Progenitor cell of endocrine pancreas (in vitro differentiated cells): ENCODE measurements around the gene PEX13. TPM values are rescaled to one million over a fixed set of nuclear protein-coding genes. Genes with fewer than 3 reads are reported as not detected.

ENCODE experiments used
- DNase-seq: peaks from one replicate; pipeline ENCODE4 v3.0.0; 2021; ENCODE audit warnings: low spot score; ENCODE audit not compliant: unreplicated experiment
- H3K27ac Mint-ChIP-seq: 2 replicates; pipeline ENCODE4 v1.8.0; 2021; ENCODE audit warnings: mild to moderate bottlenecking, moderate library complexity, mixed read lengths
- H3K27me3 Mint-ChIP-seq: 2 replicates; pipeline ENCODE4 v1.8.0; 2021; ENCODE audit warnings: mixed read lengths
- H3K36me3 Mint-ChIP-seq: 2 replicates; pipeline ENCODE4 v1.8.0; 2022; ENCODE audit warnings: mixed read lengths; ENCODE audit not compliant: insufficient read depth
- H3K4me1 Mint-ChIP-seq: 2 replicates; pipeline ENCODE4 v1.8.0; 2021; ENCODE audit warnings: low read depth, mixed read lengths
- H3K4me3 Mint-ChIP-seq: 2 replicates; pipeline ENCODE4 v1.8.0; 2021; ENCODE audit warnings: low read depth, mild to moderate bottlenecking, moderate library complexity, mixed read lengths
- H3K9me3 Mint-ChIP-seq: 2 replicates; pipeline ENCODE4 v1.8.0; 2021; ENCODE audit warnings: low read depth, mixed read lengths
- total RNA-seq: library from RNA; stranded (reverse); gene quantifications from 2 replicates; pipeline ENCODE4 v1.2.1, GENCODE V29; 2021
- TF ChIP-seq, protein P1 (sequence below): fragments of 200-600 bp; sonication (generic); IDR thresholded peaks from one replicate; pipeline ENCODE4 v1.5.0; 2021; ENCODE audit warnings: antibody characterized with exemption, mild to moderate bottlenecking; ENCODE audit not compliant: unreplicated experiment

PEX13 gene
- total RNA-seq, 1 donor from 2014 or later = 37.6 TPM

DNA sequence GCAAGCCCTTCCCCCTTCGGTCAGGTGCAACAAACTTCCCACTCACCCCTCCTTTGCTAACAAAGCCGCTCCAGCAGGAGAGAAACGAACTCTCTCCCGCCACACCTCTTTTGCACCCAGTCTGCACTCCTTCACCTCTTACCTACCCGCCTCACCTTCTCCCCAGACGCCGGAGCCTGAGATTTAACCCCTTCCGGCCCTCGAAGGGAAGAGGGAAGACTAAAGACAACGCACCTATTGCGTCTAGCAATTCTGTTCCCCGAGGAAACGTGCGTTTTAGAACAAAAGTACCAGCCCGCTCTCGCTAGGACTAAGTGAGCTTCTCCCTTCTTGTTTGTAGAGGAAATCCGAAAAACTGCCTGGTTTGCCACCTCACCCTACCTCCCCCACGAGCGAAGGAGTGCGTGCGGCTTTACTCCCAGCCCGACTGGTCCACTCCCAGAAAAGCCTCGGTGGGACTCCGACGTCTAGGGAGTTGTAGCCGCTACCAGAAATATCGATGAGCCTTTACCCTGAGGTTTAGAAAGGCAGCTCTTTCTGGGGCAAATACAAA, 441 bp upstream of the PEX13 start:
- peak; percentile 42 for DNase-seq
- peaks cover 14% of the 10 kb centered on the region for H3K36me3 Mint-ChIP-seq
- no peaks in the 10 kb centered on the region for H3K27me3 Mint-ChIP-seq
- H3K4me3 Mint-ChIP-seq = peak overlapping the region; percentile 96
- peak overlapping the region; percentile 99 for H3K27ac Mint-ChIP-seq
- H3K9me3 Mint-ChIP-seq = peaks cover under 1% of the 10 kb centered on the region
- H3K4me1 Mint-ChIP-seq = peaks cover 19% of the 10 kb centered on the region
- TF ChIP-seq, protein P1, sequence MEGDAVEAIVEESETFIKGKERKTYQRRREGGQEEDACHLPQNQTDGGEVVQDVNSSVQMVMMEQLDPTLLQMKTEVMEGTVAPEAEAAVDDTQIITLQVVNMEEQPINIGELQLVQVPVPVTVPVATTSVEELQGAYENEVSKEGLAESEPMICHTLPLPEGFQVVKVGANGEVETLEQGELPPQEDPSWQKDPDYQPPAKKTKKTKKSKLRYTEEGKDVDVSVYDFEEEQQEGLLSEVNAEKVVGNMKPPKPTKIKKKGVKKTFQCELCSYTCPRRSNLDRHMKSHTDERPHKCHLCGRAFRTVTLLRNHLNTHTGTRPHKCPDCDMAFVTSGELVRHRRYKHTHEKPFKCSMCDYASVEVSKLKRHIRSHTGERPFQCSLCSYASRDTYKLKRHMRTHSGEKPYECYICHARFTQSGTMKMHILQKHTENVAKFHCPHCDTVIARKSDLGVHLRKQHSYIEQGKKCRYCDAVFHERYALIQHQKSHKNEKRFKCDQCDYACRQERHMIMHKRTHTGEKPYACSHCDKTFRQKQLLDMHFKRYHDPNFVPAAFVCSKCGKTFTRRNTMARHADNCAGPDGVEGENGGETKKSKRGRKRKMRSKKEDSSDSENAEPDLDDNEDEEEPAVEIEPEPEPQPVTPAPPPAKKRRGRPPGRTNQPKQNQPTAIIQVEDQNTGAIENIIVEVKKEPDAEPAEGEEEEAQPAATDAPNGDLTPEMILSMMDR = no peak

DNA sequence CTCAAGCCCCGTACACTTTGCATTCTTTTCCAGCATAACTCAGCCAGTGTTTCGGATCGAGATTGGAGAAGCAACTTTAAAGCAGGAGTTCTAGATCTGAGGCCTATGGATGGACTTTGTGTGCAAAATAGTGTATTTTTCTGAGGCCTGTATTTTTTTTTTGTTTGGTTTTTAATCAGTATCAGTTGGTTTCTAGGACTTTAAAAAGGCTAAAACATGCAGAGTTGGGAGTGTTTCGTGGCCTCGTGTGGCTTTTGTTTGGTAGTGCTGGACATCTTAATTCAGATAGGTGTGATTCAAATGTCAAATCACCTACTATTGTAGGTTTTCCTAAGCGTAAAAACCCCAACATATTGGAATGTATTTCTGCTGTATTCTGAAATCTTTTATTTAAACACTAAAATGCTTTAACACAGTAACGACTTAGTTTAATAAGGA, 817 bp downstream of the PEX13 start:
- TF ChIP-seq, protein P1 = no peak
- H3K27ac Mint-ChIP-seq = peak overlapping the region; percentile 99
- H3K4me3 Mint-ChIP-seq = peak overlapping the region; percentile 96
- peaks cover 3% of the 10 kb centered on the region for H3K9me3 Mint-ChIP-seq
- DNase-seq = no peak
- peaks cover 19% of the 10 kb centered on the region for H3K4me1 Mint-ChIP-seq
- no peaks in the 10 kb centered on the region for H3K27me3 Mint-ChIP-seq
- H3K36me3 Mint-ChIP-seq = peaks cover 22% of the 10 kb centered on the region

DNA sequence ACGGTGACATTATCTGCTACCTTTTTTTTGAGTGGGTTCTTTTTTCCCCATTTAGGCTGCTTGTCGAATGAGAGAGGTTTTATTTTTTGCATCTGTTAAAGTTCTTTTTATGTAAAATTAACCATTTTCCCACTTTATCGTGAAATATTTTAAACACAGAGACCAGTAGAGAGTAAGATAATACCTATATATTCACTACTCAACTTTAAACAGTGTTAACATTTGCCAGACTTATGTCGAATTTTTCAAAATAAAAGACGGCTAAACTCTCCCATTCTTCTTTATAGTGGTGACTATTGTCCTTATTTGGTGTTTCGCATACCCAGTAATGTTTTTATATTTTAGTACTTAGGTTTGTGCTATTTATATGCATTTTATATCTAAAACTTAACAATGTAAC, 1.3 kb downstream of the PEX13 start:
- DNase-seq = no peak
- peaks cover 19% of the 10 kb centered on the region for H3K4me1 Mint-ChIP-seq
- H3K27me3 Mint-ChIP-seq = no peaks in the 10 kb centered on the region
- peak overlapping the region; percentile 99 for H3K27ac Mint-ChIP-seq
- peaks cover 3% of the 10 kb centered on the region for H3K9me3 Mint-ChIP-seq
- peaks cover 27% of the 10 kb centered on the region for H3K36me3 Mint-ChIP-seq
- TF ChIP-seq, protein P1 = no peak
- peak overlapping the region; percentile 96 for H3K4me3 Mint-ChIP-seq

DNA sequence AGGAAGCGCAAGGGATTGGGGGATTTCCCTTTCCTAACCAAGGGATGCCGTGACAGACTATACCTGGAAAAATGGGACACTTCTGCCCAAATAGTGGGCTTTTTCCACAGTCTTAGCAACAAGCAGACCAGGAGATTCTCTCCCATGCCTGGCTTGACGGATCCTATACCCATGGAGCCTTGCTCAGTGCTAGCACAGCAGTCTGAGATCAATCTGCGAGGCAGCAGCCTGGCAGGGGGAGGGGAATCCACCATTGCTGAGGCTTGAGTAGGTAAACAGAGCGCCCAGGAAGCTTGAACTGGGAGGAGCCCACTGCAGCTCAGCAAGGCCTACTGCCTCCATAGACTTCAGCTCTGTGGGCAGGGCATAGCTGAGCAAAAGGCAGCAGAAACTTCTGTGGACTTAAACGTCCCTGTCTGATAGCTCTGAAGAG, 3.7 kb downstream of the PEX13 start:
- no peak overlapping the region for H3K27ac Mint-ChIP-seq
- TF ChIP-seq, protein P1 = no peak
- H3K27me3 Mint-ChIP-seq = no peaks in the 10 kb centered on the region
- peaks cover 13% of the 10 kb centered on the region for H3K4me1 Mint-ChIP-seq
- H3K36me3 Mint-ChIP-seq = peaks cover 33% of the 10 kb centered on the region
- H3K4me3 Mint-ChIP-seq = no peak overlapping the region
- DNase-seq = no peak
- H3K9me3 Mint-ChIP-seq = peaks cover 3% of the 10 kb centered on the region

DNA sequence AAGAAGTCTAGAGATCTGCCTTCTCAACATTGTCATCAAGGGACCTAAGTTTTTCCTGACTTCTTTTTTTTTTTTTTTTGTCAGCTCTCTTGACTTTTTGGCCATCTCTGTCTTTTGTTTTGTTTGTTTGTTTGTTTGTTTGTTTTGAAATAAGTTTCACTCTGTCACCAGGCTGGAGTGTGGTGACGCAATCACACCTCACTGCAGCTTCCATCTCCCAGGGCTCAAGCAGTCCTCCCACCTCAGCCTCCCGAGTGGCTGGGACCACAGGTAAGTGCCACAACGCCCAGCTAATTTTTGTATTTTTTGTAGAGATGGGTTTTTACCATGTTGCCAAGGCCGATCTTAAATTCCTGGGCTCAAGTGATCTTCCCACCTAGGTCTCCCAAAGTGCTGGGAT, 6.2 kb downstream of the PEX13 start:
- Mint-ChIP-seq H3K27ac (no peak overlapping the region), H3K27me3 (no peaks in the 10 kb centered on the region), H3K36me3 (peaks cover 39% of the 10 kb centered on the region), H3K4me3 (no peak overlapping the region), H3K4me1 (peaks cover 12% of the 10 kb centered on the region), H3K9me3 (peaks cover 3% of the 10 kb centered on the region)
- TF ChIP-seq, protein P1 = no peak
- DNase-seq = no peak
